GM12875 (cell line): Measurements from ENCODE around the gene DENND4B.

Source experiments
- H3K4me3 ChIP-seq: one replicate; pipeline ENCODE4 v1.5.1; 2011; ENCODE audit warnings: low read depth, low read length, control low read depth
- TF ChIP-seq, protein P1 (sequence below): IDR thresholded peaks from 2 replicates; pipeline ENCODE4 v1.5.1; 2011; ENCODE audit warnings: low read depth, mild to moderate bottlenecking, control low read depth, inconsistent platforms, low read length, moderate library complexity, borderline replicate concordance; ENCODE audit not compliant: insufficient read depth

DENND4B gene

DNA sequence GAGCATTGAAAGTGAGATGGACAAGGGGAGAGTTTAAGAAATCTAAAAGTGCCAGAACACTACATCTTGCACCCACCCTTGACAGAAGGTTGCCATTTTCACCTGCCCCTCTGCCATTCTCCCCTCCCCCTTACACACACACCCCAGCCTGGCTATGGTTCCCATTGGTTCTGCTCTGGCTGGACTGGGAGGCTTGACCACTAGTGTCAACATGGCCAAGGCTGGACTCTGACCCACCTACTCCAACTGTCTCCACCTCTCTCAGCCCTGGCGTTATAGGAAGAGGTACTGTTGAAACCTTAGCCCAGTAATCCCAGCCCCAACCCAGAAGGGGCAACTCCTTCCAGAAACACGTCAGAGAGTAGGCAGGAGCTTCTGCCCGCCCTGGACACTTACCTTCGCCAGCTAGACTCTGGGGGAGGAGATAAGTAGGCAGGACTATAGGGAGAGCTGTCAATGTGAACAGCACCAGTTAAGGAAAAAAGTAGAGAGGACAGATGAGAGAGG is 7.4 kb upstream of the DENND4B start:
- H3K4me3 ChIP-seq, result no peak overlapping the region

DNA sequence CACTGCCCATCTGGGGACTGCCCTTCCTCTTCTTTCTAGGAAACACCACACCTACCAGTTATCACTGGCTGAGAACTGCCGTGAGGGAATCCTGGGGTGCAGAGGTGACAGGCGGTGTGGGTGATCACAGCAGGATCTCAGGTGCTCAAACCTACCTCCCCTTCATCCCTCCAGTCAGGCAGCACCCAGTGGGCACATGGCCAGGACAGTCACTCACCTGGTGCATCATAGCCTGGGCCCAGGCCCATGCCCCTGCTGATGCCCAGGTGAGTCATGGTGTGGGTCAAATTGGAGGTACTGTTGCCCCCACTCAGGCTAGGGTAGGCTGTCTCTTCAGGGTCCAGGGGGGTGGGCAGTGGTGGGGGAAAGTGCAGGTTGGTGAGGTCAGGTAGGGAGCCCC is 5.3 kb upstream of the DENND4B start:
- TF ChIP-seq, protein P1, sequence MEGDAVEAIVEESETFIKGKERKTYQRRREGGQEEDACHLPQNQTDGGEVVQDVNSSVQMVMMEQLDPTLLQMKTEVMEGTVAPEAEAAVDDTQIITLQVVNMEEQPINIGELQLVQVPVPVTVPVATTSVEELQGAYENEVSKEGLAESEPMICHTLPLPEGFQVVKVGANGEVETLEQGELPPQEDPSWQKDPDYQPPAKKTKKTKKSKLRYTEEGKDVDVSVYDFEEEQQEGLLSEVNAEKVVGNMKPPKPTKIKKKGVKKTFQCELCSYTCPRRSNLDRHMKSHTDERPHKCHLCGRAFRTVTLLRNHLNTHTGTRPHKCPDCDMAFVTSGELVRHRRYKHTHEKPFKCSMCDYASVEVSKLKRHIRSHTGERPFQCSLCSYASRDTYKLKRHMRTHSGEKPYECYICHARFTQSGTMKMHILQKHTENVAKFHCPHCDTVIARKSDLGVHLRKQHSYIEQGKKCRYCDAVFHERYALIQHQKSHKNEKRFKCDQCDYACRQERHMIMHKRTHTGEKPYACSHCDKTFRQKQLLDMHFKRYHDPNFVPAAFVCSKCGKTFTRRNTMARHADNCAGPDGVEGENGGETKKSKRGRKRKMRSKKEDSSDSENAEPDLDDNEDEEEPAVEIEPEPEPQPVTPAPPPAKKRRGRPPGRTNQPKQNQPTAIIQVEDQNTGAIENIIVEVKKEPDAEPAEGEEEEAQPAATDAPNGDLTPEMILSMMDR, result no peak
- no peak overlapping the region for H3K4me3 ChIP-seq

More for the DNA sequence above, 7.4 kb upstream of the DENND4B start:
- TF ChIP-seq, protein P1, result no peak

DNA sequence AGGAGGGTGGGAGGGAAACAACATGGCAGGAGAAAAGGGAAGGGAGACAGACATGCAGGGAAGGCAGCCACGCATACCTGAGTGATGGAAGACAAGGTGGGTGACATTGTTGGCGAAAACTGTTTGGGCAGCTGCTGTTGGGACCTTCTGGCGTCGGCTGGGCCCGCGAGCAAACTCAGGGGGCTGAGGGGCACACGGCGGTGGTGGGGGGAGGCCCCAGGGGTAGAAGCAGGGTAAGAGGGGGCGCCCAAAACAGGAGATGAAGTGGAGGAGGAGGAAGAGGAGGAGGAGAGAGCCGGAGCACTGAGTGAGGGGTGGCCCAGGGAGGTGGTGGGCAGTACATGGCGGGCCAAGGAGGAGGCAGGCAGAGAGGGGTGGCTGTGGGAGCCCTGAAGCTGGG is 4.7 kb upstream of the DENND4B start:
- TF ChIP-seq, protein P1, result no peak
- H3K4me3 ChIP-seq, result no peak overlapping the region

DNA sequence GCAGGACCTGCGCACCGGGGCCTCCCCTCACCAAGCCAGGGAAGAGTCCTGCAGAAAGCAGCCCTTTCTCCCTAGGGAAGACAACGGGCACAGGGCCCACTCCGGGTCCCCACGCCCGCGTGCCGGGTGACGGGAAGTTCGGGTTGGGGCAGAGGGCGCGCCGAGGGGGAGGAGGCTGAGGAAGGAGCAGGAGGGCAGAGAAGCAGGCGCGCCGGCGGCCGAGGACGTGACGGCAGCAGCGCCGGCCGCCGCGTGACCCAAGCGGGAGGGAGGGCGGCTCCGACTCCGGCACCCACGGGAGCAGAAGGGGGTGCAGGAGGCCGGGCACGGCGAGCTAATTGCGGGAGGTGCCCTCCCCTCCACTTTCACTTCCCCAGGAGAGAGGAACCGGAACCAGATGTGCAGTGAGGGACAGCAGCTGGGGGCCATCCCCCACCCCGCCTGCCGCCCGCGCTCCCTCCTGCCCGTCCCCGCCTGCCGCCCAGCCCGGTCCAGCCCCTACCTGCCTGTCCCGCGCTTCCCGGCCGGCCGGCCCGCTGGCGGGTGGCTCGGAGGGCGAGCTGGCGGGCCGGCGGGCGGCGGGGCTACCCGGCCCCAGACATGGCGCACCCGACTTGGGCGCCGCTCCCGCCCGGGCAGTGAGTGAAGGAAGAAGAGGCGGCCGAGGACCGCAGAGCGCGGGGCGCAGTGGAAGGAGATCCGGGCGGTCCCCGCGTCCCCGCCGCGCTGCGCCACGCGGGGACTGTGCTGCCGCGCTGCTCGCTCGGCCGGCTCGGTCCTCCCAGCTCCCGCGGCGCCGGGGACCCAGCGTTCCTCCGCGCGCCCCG is 510 bp downstream of the DENND4B start:
- H3K4me3 ChIP-seq, result peak overlapping the region; percentile 92
- TF ChIP-seq, protein P1, result no peak

DNA sequence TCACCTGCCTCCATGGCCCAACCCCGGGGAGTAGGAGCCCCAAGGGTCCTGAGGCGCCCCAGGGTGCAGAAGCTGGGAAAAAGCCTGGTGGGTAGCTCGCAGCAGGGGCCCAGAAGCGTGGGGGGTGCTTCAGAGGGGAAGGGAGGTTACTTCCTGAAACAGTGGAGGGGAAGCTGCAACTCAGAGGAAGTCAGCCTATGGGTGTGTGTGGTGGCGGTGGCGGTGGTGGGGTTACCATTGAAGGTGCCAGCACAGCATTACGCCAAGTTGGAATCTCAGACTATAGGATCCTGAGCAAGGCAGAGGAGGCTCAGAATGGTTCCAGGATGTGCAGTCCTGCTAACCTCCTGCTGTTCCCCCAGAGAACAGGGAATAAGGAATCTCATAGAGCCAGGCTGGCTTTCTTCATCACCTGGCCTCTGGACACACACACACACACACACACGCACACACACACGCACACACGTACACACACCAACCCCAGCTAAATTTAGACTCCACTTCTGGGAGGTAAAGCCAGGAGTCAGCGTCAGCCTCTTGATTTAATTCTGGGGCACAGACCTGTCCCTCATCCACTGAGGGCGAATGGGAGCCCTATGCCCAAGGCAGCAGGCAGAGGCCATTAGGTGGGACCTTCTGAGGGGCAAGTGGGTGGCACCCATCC is 1.3 kb downstream of the DENND4B start:
- TF ChIP-seq, protein P1, result no peak
- peak overlapping the region; percentile 92 for H3K4me3 ChIP-seq

DNA sequence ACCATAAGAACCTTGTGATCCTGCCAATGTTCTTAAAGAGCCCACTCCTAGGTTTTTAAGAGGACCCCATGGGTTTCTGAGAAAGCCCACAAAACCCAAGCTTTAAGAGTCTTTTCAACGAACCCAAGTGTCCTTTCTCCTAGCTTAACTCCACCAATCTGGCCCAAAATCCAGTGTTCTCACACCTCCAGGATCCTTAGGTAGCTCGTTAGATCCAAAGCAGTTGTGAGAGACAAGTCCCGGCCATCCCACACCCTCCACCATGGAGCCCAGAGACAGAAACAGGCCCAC is 1.7 kb downstream of the DENND4B start:
- H3K4me3 ChIP-seq, result peak overlapping the region; percentile 92

More for the DNA sequence above, 1.7 kb downstream of the DENND4B start:
- TF ChIP-seq, protein P1, result no peak
